Liver (tissue), 3 donors: ENCODE measurements around the gene CDH15.

Experiments used
- ATF3 ChIP-seq: IDR thresholded peaks from 2 replicates; pipeline ENCODE4 v1.6.1; 2016; ENCODE audit warnings: antibody characterized with exemption
- CTCF ChIP-seq: fragments of 150-350 bp; IDR thresholded peaks from 2 replicates; pipeline ENCODE4 v1.5.1; 2017; ENCODE audit warnings: improper control_type of control experiment, low read depth, low read length; ENCODE audit not compliant: missing input control
- EGR1 ChIP-seq, 2 donors: IDR thresholded peaks; 2 replicates each; pipeline ENCODE4 v1.6.1; 2016 to 2018; ENCODE audit warnings: antibody characterized with exemption in 2 of 2, low read depth in 2 of 2
- GABPA ChIP-seq, 2 donors: IDR thresholded peaks in 1 of 2; conservative IDR thresholded peaks in 1 of 2; 2 replicates each; pipeline ENCODE4 v1.6.1; 2016; ENCODE audit warnings: antibody characterized with exemption in 2 of 2, mild to moderate bottlenecking in 1 of 2, moderate library complexity in 1 of 2
- JUND ChIP-seq, 2 donors: IDR thresholded peaks; 2 replicates each; pipeline ENCODE4 v1.6.1; 2016; ENCODE audit warnings: antibody characterized with exemption in 2 of 2
- MAX ChIP-seq: IDR thresholded peaks from 2 replicates; pipeline ENCODE4 v1.6.1; 2016; ENCODE audit warnings: antibody characterized with exemption
- RAD21 ChIP-seq, 2 donors: IDR thresholded peaks; 2 replicates each; pipeline ENCODE4 v1.6.1; 2016; ENCODE audit warnings: antibody characterized with exemption in 2 of 2, mild to moderate bottlenecking in 2 of 2
- REST ChIP-seq: IDR thresholded peaks from 2 replicates; pipeline ENCODE4 v1.6.1; 2016; ENCODE audit warnings: antibody characterized with exemption, mild to moderate bottlenecking
- RXRA ChIP-seq, 2 donors: IDR thresholded peaks; 2 replicates each; pipeline ENCODE4 v1.6.1; 2017 to 2018; ENCODE audit warnings: antibody characterized with exemption in 2 of 2, mild to moderate bottlenecking in 1 of 2
- SP1 ChIP-seq: IDR thresholded peaks from 2 replicates; pipeline ENCODE4 v1.6.1; 2018; ENCODE audit warnings: antibody characterized with exemption, mild to moderate bottlenecking
- TAF1 ChIP-seq: conservative IDR thresholded peaks from 2 replicates; pipeline ENCODE4 v1.6.1; 2016; ENCODE audit warnings: antibody characterized with exemption, mild to moderate bottlenecking
- YY1 ChIP-seq: IDR thresholded peaks from 2 replicates; pipeline ENCODE4 v1.6.1; 2016; ENCODE audit warnings: antibody characterized with exemption, mild to moderate bottlenecking
- donor health status: healthy.
- donor health status: healthy.

- TF ChIP-seq CTCF (no peak), YY1 (no peak), ATF3 (no peak), GABPA (IDR thresholded peaks at IDR 0.05 in 1 of 2, conservative IDR thresholded peaks at IDR 0.05 in 1 of 2) (no peak), REST (no peak), RAD21 (IDR thresholded peaks at IDR 0.05) (no peak), MAX (no peak), SP1 (no peak), RXRA (IDR thresholded peaks at IDR 0.05) (no peak), EGR1 (IDR thresholded peaks at IDR 0.05; ENCODE audit: low read depth in 2 of 2) (no peak), TAF1 (no peak), JUND (IDR thresholded peaks at IDR 0.05) (no peak)
These were observed 34.6 kb upstream of the CDH15 start for GRCh38 chr16:89136931-89137330.
